ENCODE measurements around the gene HSDL2.
"Not testable (repeated sequence)": the region's sequence is repeated elsewhere in the genome, so short reads cannot be mapped to it uniquely, and the experiment has no call there.

HSDL2 gene

GRCh38 chr9:112411626-112412027 is 31.7 kb downstream of the HSDL2 start:
- no peak for TF ChIP-seq CTCF (IDR thresholded peaks at IDR 0.05; ENCODE audit: insufficient read depth, low read length, missing control alignments)
- ChIA-PET CTCF (interaction anchor here (1.5 kb wide), 1 partner anchor 300 kb away, joined by 4 read pairs; no protein-coding TSS in a partner anchor), POLR2A (no interaction called here)
- peak; percentile 26 for DNase-seq (ENCODE audit: low read depth, low spot score)
- no peak overlapping the region for H3K4me3 ChIP-seq (ENCODE audit: low read depth, low read length)

GRCh38 chr9:112413728-112414127 is 33.8 kb downstream of the HSDL2 start:
- POLR2A ChIA-PET; DNase-seq (ENCODE audit: low read depth, low spot score); H3K4me3 ChIP-seq (ENCODE audit: low read depth, low read length): not testable (repeated sequence)
- CTCF ChIA-PET: interaction anchor here (1.5 kb wide), 1 partner anchor 489 kb away, joined by 3 read pairs; no protein-coding TSS in a partner anchor

- DNase-seq (ENCODE audit: low read depth, low spot score): no peak
- CTCF ChIA-PET: no interaction called here
- POLR2A ChIA-PET: no interaction called here
- TF ChIP-seq CTCF (IDR thresholded peaks at IDR 0.05; ENCODE audit: insufficient read depth, low read length, missing control alignments): no peak
- no peak overlapping the region for H3K4me3 ChIP-seq (ENCODE audit: low read depth, low read length)
These were observed 40.3 kb downstream of the HSDL2 start for GRCh38 chr9:112420208-112420607.

- DNase-seq (ENCODE audit: low read depth, low spot score): no peak
- no peak overlapping the region for H3K4me3 ChIP-seq (ENCODE audit: low read depth, low read length)
- ChIA-PET POLR2A (no interaction called here), CTCF (no interaction called here)
- TF ChIP-seq CTCF (IDR thresholded peaks at IDR 0.05; ENCODE audit: insufficient read depth, low read length, missing control alignments): no peak
These were observed 41.9 kb downstream of the HSDL2 start for GRCh38 chr9:112421771-112422222.

- no peak overlapping the region for H3K4me3 ChIP-seq (ENCODE audit: low read depth, low read length)
- no peak for DNase-seq (ENCODE audit: low read depth, low spot score)
- CTCF ChIA-PET: interaction anchor here (1.0 kb wide), 1 partner anchor 26 kb away, joined by 3 read pairs; no protein-coding TSS in a partner anchor
- POLR2A ChIA-PET: no interaction called here
- TF ChIP-seq CTCF (IDR thresholded peaks at IDR 0.05; ENCODE audit: insufficient read depth, low read length, missing control alignments): no peak
These were observed 42.7 kb downstream of the HSDL2 start for GRCh38 chr9:112422417-112423148.

- TF ChIP-seq CTCF (IDR thresholded peaks at IDR 0.05; ENCODE audit: insufficient read depth, low read length, missing control alignments): no peak
- ChIA-PET POLR2A (no interaction called here), CTCF (no interaction called here)
- H3K4me3 ChIP-seq (ENCODE audit: low read depth, low read length): no peak overlapping the region
- DNase-seq (ENCODE audit: low read depth, low spot score): no peak
These were observed 50.2 kb downstream of the HSDL2 start for GRCh38 chr9:112430006-112430522.
